ENCODE measurements around the gene DGKK. TPM values are rescaled to one million over a fixed set of nuclear protein-coding genes. Genes with fewer than 3 reads are reported as not detected.

Gene DGKK
- total RNA-seq, 1 experiment from 2014 or later, result not detected

DNA sequence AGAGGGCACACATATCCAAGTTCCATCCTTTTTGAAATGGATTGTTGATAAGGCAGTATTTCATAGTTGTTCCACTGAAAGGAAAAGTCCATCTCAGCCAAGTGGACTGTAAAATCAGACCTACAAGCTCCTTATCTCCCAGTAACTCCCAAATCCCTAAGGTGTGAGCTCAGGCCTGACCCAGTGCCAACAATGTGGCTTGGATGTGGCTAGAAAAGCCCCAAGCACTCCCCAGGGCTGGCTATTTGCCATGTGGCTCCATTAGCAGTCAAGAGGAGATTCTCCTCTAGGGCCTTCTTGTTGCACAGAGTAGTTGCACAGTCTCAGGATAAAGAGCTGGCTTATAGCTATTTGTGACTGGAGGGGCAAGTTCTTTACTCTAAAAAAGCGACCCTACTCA, 25.0 kb upstream of the DGKK start:
- no TSS peak for BruUV-seq (replicated peaks)

DNA sequence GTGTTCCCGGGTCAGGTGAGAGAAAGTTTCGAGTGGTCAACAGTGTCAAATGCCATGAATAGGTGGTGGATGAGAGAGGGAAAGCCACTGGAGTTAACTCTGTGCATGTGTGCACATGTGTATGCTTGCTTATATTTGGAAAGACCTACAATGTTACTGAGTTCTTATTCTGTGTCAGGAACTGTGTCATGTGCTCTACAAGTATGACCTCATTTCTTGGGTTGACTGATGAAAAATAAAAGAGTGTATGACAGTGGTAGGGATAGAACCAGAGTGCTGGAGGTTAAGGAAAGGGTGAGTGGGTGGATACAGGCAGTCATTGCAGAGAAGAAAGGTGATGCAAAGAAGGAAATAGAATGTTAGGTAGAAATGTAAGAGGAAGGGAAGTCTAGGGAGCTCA, 22.1 kb upstream of the DGKK start:
- TF ChIP-seq, protein P1, sequence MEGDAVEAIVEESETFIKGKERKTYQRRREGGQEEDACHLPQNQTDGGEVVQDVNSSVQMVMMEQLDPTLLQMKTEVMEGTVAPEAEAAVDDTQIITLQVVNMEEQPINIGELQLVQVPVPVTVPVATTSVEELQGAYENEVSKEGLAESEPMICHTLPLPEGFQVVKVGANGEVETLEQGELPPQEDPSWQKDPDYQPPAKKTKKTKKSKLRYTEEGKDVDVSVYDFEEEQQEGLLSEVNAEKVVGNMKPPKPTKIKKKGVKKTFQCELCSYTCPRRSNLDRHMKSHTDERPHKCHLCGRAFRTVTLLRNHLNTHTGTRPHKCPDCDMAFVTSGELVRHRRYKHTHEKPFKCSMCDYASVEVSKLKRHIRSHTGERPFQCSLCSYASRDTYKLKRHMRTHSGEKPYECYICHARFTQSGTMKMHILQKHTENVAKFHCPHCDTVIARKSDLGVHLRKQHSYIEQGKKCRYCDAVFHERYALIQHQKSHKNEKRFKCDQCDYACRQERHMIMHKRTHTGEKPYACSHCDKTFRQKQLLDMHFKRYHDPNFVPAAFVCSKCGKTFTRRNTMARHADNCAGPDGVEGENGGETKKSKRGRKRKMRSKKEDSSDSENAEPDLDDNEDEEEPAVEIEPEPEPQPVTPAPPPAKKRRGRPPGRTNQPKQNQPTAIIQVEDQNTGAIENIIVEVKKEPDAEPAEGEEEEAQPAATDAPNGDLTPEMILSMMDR (IDR thresholded peaks at IDR 0.05; ENCODE audit: unreplicated experiment), result no peak
- Mint-ChIP-seq H3K27me3 (ENCODE audit: insufficient read depth, unreplicated experiment) (peaks cover 40% of the 10 kb centered on the region), H3K9me3 (ENCODE audit: unreplicated experiment) (peaks cover 19% of the 10 kb centered on the region), H3K4me3 (ENCODE audit: unreplicated experiment) (no peak overlapping the region), H3K4me1 (ENCODE audit: insufficient read depth, unreplicated experiment) (no peaks in the 10 kb centered on the region), H3K36me3 (ENCODE audit: insufficient read depth, unreplicated experiment) (no peaks in the 10 kb centered on the region), H3K27ac (ENCODE audit: low read depth, unreplicated experiment) (no peak overlapping the region)
- no peak for DNase-seq (ENCODE audit: unreplicated experiment)
- intact Hi-C loops (cut with micrococcal nuclease), result no loop called here
- ChIA-PET POLR2A (no interaction called here), CTCF (interaction anchor here (0.9 kb wide), 1 partner anchor 35 kb away, joined by 3 read pairs; no protein-coding TSS in a partner anchor)
- no TSS peak for BruUV-seq (replicated peaks)

More for the DNA sequence above, 25.0 kb upstream of the DGKK start:
- Mint-ChIP-seq H3K9me3 (ENCODE audit: unreplicated experiment) (peaks cover 19% of the 10 kb centered on the region), H3K27ac (ENCODE audit: low read depth, unreplicated experiment) (no peak overlapping the region), H3K4me1 (ENCODE audit: insufficient read depth, unreplicated experiment) (no peaks in the 10 kb centered on the region), H3K4me3 (ENCODE audit: unreplicated experiment) (no peak overlapping the region), H3K27me3 (ENCODE audit: insufficient read depth, unreplicated experiment) (peaks cover 60% of the 10 kb centered on the region), H3K36me3 (ENCODE audit: insufficient read depth, unreplicated experiment) (no peaks in the 10 kb centered on the region)
- CTCF ChIA-PET, result no interaction called here
- POLR2A ChIA-PET, result no interaction called here
- peak; percentile 6 for DNase-seq (ENCODE audit: unreplicated experiment)
- intact Hi-C loops (cut with micrococcal nuclease), result no loop called here
- TF ChIP-seq, protein P1 (IDR thresholded peaks at IDR 0.05; ENCODE audit: unreplicated experiment), result no peak

DNA sequence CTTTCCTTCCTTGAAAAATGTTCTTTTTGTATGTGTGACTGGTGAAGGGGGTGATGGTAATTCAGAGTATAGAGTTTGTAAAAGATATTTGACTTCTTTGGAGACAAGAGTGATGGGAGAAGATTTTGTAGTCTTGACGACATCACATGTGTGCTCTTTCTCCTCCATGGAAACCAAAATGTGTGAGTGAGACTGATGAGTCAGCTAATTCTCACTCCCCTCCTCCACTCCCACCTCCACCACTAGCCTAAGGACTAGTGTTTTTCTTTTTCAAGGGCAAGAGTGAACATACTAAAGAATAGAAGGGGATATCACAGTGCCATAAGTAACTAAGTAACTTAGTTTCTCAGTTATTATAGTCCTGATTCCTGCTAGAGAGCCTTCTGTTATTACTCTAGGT, 14.0 kb upstream of the DGKK start:
- TF ChIP-seq, protein P1 (IDR thresholded peaks at IDR 0.05; ENCODE audit: unreplicated experiment), result no peak
- no TSS peak for BruUV-seq (replicated peaks)
- ChIA-PET CTCF (no interaction called here), POLR2A (no interaction called here)
- no peak for DNase-seq (ENCODE audit: unreplicated experiment)
- Mint-ChIP-seq H3K4me3 (ENCODE audit: unreplicated experiment) (no peak overlapping the region), H3K27me3 (ENCODE audit: insufficient read depth, unreplicated experiment) (peaks cover 42% of the 10 kb centered on the region), H3K27ac (ENCODE audit: low read depth, unreplicated experiment) (no peak overlapping the region), H3K9me3 (ENCODE audit: unreplicated experiment) (peaks cover 14% of the 10 kb centered on the region), H3K4me1 (ENCODE audit: insufficient read depth, unreplicated experiment) (no peaks in the 10 kb centered on the region), H3K36me3 (ENCODE audit: insufficient read depth, unreplicated experiment) (peaks cover 6% of the 10 kb centered on the region)
- intact Hi-C loops (cut with micrococcal nuclease), result no loop called here

DNA sequence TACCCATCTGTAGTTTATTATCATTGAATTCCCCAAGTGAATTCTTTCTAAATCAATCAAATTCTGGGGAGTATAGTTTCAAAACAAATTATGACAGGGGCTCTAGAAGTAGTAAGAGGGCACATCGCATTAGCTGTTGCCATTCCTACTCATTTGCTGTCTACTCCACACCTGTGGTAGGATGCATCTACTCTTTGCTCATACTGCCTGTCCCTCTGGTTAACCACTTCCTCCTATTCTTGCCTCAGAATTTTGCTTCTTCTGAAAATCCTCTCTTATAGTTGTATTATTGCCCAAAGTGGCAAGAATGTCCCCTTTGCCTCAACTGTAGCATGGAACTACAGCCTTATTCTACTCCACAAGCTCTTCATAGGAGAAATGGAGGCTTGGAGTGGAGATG, 12.7 kb upstream of the DGKK start:
- POLR2A ChIA-PET, result no interaction called here
- no peak for DNase-seq (ENCODE audit: unreplicated experiment)
- Mint-ChIP-seq H3K4me1 (ENCODE audit: insufficient read depth, unreplicated experiment) (no peaks in the 10 kb centered on the region), H3K27me3 (ENCODE audit: insufficient read depth, unreplicated experiment) (peaks cover 56% of the 10 kb centered on the region), H3K4me3 (ENCODE audit: unreplicated experiment) (no peak overlapping the region), H3K9me3 (ENCODE audit: unreplicated experiment) (peaks cover 14% of the 10 kb centered on the region), H3K36me3 (ENCODE audit: insufficient read depth, unreplicated experiment) (peaks cover 6% of the 10 kb centered on the region), H3K27ac (ENCODE audit: low read depth, unreplicated experiment) (no peak overlapping the region)
- no TSS peak for BruUV-seq (replicated peaks)
- intact Hi-C loops (cut with micrococcal nuclease), result no loop called here
- CTCF ChIA-PET, result no interaction called here
- TF ChIP-seq, protein P1 (IDR thresholded peaks at IDR 0.05; ENCODE audit: unreplicated experiment), result no peak

Data from MCF 10A (cell line).